GM06990 (cell line): ENCODE data around the gene RAB8A.
"Not testable (repeated sequence)": the region's sequence is repeated elsewhere in the genome, so short reads cannot be mapped to it uniquely, and the experiment has no call there.

ENCODE experiments used
- DNase-seq: peaks from one replicate; pipeline ENCODE4 v3.0.0-alpha.2; 2011; ENCODE audit not compliant: insufficient read length; ENCODE audit errors: extremely low read depth
- H3K27me3 ChIP-seq: replicated peaks from 2 replicates; pipeline ENCODE4 v1.6.0; 2011; ENCODE audit warnings: low read length; ENCODE audit not compliant: control insufficient read depth, insufficient read depth
- H3K36me3 ChIP-seq: 2 replicates; pipeline ENCODE4 v1.5.1; 2011; ENCODE audit warnings: low read length; ENCODE audit not compliant: control insufficient read depth, insufficient read depth
- H3K4me3 ChIP-seq: replicated peaks from 2 replicates; pipeline ENCODE4 v1.5.1; 2011; ENCODE audit warnings: low read depth, mild to moderate bottlenecking, control low read depth, low read length
- CTCF ChIP-seq: IDR thresholded peaks from 2 replicates; pipeline ENCODE4 v1.5.1; 2011; ENCODE audit warnings: low read length, control low read depth, mild to moderate bottlenecking, inconsistent platforms; ENCODE audit not compliant: insufficient read depth, poor library complexity, severe bottlenecking

RAB8A gene

DNA sequence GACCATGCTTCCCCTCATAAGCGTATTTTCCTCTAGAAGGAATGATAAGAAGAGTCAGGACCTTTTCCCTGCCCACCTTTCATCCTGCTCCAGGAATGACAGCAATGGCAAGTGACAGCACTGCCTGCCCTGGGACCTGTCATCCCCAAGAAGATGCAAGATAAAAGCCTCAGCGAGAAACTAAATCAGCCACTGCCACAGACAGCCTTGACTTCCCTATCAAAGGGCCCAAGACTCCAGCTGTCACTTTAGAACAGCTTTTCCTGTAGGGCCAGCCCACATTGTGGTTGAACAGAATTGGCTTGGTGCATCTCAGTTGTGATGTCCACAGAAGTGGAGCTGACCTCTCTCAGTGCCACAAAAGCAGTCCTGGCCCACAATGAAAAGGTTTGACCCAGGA, 1.1 kb downstream of the RAB8A start:
- Histone ChIP-seq H3K4me3 (peak overlapping the region; percentile 100), H3K36me3 (peaks cover 3% of the 10 kb centered on the region), H3K27me3 (no peaks in the 10 kb centered on the region)
- DNase-seq: no peak
- no peak for TF ChIP-seq CTCF

GRCh38 chr19:16113727-16114126, 2.0 kb downstream of the RAB8A start:
- H3K27me3 ChIP-seq: no peaks in the 10 kb centered on the region
- no peak for DNase-seq
- H3K4me3 ChIP-seq: peak overlapping the region; percentile 100
- TF ChIP-seq CTCF: no peak
- H3K36me3 ChIP-seq: peaks cover 5% of the 10 kb centered on the region

DNA sequence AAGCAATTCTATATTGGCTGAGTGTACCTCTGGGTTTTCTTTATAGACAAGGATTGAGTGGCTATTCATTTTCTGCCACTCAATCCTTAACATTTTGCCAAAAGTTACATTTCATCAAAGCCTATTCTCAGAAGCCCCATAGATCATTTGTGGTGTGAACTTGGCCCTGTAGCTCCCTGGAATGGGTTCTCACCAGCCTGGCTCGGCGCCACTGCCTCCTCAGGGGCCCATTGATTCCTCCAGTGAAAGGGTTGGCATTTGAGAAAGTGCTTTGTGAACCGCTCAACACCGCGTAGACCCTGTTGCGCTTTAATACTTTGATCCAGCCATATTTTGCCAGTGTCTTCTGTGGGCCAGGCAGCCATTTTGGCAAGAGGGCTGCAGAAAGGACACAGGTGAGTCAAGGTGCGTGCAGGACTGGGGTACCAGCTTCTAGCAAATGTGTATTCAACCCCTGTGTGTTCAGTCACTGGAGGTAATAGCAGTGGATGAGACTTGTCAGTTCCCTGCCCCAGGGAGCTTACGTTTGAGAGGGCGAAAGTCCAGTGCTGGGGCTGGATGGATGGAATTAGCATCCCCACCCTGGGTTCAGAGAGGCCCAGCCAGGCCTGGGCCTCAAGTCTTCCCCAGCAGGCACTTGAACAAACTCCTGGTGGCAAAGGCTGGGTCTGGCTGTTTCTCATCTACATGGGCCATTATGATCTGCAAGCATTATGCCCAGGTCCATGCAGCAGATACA, 3.8 kb downstream of the RAB8A start:
- H3K36me3 ChIP-seq: peaks cover 7% of the 10 kb centered on the region
- TF ChIP-seq CTCF: no peak
- H3K4me3 ChIP-seq: no peak overlapping the region
- no peak for DNase-seq
- no peaks in the 10 kb centered on the region for H3K27me3 ChIP-seq

- Histone ChIP-seq H3K36me3 (peaks cover 8% of the 10 kb centered on the region), H3K4me3 (no peak overlapping the region), H3K27me3 (no peaks in the 10 kb centered on the region)
- no peak for DNase-seq
- no peak for TF ChIP-seq CTCF
Observed at GRCh38 chr19:16116067-16116466, 4.4 kb downstream of the RAB8A start.

GRCh38 chr19:16117594-16118033, 5.9 kb downstream of the RAB8A start:
- peak; percentile 80 for TF ChIP-seq CTCF
- Histone ChIP-seq H3K36me3 (peaks cover 23% of the 10 kb centered on the region), H3K27me3 (no peaks in the 10 kb centered on the region), H3K4me3 (peak overlapping the region; percentile 6)
- peak; percentile 77 for DNase-seq

DNA sequence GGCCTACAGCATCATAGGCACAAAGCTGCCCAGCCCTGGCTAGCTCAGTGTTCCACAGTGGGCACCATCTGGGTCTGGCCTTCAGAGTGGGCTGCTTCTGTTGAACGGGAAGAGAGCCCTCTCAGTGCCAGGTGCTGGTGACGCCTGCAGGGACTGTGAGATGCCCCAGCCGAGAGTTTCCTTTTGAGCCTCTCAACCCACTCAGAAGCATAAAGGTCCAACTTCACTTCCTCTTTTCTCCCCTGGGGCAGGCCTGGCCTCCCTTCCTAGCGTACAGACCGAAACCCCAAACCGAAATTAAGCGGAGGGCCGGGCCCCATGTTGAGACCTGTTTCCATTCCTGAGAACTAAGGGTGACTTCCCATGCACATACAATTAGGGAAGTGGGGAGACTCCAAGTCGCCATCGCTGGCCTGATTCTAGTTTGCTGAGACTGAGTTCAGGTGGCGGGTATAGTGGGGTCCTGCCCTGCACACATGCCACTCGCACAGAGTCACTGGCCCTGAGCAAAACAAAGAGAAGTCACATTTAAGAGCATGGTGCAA, 6.9 kb downstream of the RAB8A start:
- DNase-seq: peak; percentile 89
- Histone ChIP-seq H3K4me3 (peak overlapping the region; percentile 39; the same call in 1 of the 2 replicates), H3K36me3 (peaks cover 25% of the 10 kb centered on the region), H3K27me3 (no peaks in the 10 kb centered on the region)
- no peak for TF ChIP-seq CTCF

DNA sequence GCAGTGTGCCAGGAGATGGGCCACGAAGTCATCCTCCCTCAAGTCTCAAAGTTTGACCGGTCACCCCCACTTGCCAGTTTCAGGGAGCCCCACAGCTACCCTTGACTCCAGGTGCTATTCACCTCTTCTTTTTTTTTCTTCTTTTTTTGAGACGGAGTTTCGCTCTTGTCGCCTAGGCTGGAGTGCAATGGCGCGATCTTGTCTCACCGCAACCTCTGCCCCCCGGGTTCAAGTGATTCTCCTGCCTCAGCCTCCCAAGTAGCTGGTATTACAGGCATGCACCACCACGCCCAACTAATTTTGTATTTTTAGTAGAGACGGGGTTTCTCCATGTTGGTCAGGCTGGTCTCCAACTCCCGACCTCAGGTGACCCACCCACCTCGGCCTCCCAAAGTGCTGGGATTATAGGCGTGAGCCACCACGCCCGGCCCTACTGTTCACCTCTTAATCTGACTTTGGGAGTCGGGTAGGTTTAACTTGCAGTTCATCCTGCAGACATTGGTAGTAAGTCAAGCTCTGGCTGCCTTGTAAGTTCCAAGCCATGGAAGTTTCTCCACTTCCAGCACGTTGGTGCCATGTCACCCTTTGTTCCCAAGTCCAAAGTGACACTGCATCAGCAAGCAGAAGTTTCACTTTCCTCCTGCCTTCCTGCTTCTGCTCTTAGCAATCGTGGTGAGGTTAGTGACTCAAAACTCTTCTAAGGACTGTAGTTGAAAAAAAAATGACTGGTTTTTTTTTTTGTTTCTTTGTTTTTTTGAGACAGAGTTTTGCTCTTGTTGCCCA, 7.6 kb downstream of the RAB8A start:
- H3K36me3 ChIP-seq: peaks cover 32% of the 10 kb centered on the region
- H3K4me3 ChIP-seq: 0 out of 2 replicates have a peak overlapping the region, but pooled peaks have one; percentile 39
- not testable (repeated sequence) for H3K27me3 ChIP-seq
- DNase-seq: peak; percentile 78
